Measurements from ENCODE around the gene HACD3.
"Not testable (repeated sequence)": the region's sequence is repeated elsewhere in the genome, so short reads cannot be mapped to it uniquely, and the experiment has no call there.

Gene HACD3

DNA sequence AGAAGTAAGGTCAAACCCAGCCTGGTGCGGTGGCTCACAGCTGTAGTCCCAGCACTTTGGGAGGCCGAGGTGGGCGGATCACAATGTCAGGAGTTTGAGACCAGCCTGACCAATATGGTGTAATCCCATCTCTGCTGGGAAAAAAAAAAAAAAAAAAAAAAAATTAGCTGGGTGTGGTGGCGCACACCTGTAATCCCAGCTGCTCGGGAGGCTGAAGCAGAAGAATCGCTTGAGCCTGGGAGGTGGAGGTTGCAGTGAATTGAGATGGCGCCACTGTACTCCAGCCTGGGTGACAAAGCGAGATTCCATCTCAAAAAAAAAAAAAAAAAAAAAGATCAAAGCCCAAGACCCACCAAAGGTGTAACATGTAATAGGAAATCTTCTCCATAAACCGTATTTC, 19.0 kb downstream of the HACD3 start:
- not testable (repeated sequence) for DNase-seq (ENCODE audit: low read depth in 2 of 2)

DNA sequence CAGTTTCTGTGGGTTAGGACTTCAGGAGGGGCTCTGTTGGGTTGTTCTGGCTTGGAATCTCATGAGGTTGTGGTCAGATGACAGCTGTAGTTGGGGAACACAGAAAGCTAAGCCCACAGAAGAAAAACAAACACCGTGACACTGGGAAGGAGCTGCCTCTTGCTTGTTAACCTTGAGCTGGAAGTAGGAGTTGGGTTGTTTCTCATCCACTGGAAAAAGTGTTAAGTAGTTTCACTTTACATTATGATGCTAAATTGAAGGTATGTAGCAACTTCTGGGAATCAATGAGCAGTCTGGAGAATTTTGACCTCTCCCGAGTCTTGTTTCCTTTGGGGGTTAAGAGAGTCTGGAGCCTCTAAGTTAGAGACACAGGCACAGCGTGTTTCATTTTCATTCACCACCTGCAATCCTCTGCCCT, 20.4 kb downstream of the HACD3 start:
- no peak for DNase-seq (ENCODE audit: low read depth in 2 of 2)

DNA sequence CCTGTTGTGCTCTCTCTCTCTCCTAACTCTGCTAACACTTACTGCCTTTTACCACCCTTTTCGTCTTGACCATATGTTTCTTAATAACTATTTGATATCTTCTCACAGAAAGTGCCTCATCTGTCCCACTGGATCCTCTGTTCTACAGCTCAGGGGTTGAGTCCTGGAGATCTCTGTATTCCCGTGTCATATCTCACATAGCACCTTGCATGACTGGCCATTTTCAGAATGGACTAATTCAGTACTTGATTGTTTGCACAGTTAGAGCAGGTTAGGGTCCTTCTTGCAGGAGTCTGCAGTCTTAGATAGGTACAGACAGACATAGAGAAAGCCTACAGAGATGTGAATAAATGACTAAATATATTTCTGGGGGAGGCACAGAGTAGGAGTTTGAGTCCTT, 20.9 kb downstream of the HACD3 start:
- no peak for DNase-seq (ENCODE audit: low read depth in 2 of 2)

DNA sequence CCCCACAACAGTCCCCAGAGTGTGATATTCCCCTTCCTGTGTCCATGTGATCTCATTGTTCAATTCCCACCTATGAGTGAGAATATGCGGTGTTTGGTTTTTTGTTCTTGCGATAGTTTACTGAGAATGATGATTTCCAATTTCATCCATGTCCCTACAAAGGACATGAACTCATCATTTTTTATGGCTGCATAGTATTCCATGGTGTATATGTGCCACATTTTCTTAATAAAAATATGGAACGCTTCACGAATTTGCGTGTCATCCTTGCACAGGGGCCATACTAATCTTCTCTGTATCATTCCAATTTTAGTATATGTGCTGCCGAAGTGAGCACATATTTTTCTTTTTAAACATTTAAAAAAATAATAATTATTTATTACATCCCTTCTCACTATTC, 22.6 kb downstream of the HACD3 start:
- DNase-seq (ENCODE audit: low read depth in 2 of 2), result not testable (repeated sequence)

DNA sequence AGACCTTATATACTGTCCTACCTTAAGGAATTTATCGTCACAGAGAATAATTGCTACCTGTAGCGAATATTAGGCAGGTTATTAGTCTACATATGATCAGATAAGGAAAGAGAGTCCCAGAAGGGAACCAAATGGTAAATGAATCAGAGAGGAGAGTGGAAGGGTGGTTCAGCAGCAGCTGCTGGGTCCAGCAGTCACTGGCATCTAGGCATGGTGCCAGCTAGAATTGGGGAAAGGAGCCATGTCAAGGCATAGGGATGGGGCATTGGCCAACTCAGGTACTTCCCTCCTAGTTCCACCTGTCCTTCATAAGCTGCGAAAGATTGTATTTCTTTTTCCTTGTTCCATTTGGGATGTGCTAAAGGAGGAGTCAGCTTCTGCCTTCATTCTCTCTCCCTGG, 23.4 kb downstream of the HACD3 start:
- DNase-seq (ENCODE audit: low read depth in 2 of 2), result no peak

DNA sequence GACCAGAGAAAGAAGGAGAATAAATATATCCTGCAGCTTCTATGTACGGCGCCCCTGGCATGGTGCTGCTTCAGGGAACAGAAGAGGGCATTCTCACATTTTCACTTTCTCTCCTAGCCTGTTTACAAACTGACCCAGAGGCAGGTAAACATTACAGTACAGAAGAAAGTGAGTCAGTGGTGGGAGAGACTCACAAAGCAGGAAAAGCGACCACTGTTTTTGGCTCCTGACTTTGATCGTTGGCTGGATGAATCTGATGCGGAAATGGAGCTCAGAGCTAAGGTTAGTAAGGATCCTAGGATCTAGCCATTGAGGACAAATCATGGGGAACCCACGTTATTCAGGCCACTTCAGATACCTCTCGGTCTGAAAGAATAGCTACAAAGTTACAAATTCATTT, 26.4 kb downstream of the HACD3 start:
- DNase-seq (ENCODE audit: low read depth in 2 of 2), result no peak

DNA sequence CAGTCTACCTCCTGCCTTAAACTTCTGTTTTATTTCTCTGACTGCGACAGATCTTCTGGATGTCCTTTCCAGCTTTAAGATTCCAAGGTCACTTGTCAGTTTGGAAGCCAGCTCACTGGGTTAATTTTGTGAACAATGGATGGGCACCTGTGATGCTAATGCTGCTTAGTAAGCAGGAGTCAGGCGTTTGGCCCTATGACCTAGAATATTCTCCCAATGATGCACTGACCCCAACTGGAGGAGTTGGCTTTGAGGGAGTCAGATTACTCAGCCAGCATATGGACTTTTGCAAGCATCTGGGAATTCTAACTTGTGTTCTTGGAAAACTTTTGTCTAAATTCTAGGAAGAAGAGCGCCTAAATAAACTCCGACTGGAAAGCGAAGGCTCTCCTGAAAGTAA, 28.1 kb downstream of the HACD3 start:
- DNase-seq (ENCODE audit: low read depth in 2 of 2), result no peak

DNA sequence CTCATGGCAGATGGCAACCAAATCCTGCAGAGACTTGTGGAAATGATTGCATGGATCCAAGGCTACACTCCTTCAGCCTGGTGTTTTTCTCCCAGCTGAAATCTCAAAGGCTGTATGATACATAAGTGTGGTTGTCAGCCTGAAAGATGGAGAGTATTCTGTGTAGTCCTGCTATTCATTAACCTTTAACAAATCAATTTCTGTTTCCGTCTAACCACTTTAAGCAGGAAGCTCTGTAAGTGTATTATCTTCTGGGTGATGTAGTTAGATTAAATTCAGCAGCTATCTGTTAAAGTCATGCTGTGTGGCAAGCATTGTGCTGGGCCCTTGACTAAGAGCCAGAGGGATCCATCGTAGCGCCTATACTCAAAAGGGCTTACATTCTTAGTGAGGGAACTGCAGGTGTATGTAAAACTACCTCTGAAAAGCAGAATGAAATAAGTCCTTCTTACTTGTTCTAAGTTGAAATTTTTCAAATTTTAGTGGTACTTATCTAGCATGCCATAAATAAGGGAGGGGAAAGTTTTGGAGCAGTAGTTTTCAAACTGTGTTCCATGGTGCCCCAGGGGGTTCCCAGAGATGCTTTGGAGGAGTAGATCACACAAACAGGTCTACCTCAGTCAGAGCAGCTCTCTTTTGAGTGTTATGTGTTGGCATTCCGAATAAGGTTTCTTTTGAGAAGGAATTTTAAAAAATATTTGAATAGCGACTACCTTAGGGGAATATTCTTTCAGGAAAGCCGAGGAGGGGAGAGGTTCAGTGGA, 28.9 kb downstream of the HACD3 start:
- no peak for DNase-seq (ENCODE audit: low read depth in 2 of 2)

DNA sequence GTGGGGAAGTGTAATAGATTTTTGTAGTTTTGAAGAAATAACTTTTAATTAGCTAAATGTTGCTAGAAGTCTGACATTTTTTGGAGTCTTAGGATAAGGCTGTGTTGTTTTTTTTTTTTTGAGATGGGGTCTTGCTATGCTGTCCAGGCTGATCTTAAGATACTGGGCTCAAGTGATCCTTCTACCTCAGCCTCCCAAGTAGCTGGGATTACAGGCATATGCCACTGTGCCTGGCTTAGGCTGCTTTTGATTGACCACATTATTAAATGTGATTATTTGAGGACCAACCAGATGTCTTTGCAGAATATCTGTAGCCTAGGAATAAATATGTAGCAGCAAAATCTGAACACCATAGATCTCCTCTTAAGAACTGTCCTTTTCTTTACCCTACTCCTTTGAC, 29.7 kb downstream of the HACD3 start:
- DNase-seq (ENCODE audit: low read depth in 2 of 2), result no peak

DNA sequence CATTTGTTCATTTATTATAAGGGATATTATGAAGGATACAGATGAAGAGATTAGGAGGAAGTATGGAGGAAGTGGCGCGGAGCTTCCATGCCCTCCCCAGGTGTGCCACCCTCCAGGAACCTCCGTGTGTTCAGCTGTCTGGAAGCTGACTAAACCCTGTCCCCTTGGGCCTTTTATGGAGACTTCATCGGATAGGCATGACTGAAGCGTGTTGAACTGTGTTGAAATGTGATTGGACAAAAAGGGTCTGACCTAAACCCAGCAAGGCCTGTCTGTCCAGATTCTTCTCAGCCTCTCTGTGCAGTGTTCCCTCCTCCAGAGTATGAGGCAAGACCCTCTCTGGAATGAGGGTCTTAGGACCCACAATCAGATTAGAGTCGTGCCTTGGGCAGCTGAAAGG, 31.7 kb downstream of the HACD3 start:
- no peak for DNase-seq (ENCODE audit: low read depth in 2 of 2)

DNA sequence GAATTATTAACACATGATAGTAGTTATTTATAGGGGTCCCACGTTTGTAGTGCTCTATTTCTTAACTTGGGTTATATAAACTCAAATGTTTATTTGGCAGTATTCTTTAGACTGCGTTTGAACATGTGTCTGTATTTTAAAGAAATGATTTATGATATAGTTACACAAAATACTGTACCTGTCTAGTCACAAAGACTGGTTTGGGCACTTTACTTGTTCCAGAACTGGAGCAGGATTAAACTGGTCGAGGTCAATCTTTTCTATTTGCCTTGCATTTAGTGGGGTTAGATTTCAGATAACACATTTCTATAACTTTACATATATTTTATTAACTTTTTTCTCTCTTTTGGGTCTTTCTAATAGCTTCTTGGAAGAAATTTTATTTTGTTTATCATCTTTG, 39.5 kb downstream of the HACD3 start:
- DNase-seq (ENCODE audit: low read depth in 2 of 2), result no peak

DNA sequence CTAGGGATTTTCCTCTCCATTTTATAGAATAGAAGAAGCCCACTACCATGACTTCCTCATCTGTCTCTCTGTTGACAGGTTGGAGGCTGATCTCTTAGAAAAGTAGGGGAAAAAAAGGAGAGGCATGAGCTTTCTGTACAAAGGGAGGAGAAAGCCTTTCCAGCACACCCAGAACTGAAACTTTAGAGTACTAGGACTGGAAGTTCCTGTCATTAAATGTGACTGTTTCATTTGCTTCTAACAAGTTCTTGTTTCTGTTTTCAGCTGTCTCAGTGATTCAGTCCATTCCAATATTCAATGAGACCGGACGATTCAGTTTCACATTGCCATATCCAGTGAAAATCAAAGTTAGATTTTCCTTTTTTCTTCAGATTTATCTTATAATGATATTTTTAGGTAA, 41.7 kb downstream of the HACD3 start:
- no peak for DNase-seq (ENCODE audit: low read depth in 2 of 2)

DNA sequence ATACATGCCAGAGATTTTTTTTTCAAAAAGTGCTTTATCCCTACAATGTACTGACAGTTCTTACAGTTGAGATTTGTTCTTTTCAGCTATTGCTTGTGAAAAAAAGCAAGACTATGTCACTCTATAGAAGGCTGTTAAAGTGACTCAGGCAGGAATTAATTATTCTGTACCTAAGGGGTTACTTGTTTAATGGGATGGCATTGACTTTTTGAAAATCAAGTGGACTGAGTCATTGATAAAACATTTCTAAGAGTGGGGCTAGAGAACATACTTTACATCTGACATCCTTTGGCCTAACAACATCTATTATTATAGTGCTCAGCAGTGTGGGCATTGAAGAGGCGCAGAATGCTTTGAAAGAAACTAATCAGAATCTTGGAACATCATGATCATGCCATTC, 46.4 kb downstream of the HACD3 start:
- DNase-seq (ENCODE audit: low read depth in 2 of 2), result no peak

DNA sequence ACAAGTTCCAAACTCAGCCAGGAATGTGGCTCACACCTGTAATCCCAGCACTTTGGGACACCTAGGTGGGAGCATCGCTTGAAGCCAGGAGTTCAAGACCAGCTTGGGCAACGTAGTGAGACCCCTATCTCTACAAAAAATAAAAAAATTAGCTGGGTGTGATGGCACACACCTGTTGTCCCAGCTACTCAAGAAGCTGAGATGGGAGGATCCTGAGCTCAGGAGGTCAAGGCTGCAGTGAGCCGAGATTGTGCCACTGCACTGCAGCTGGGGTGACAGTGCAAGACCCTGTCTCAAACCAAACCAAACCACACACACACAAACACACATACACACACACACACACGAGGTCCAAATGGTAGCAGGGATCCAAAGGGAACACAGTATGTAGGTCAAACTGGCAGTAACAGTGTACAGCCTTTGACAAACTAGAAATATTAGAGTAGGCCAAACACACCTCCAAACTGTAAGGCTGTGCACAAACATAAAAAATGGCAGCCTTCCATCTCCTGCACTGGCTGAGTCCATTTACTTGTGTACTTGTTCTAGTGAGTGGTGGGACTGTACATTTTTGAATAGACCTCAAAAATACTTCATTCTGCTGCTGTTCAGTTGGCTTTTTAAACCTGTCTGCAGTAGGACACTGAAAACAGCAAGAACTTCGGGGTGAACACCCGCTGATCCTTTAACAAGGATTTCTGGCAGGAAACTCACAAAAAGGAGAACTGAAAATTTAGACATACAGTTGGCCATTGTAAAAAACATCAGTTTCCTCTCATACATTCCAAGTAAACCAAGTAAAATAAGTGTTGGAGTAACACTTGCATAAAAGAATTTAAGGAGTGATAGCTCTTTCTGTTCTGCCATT, 47.1 kb downstream of the HACD3 start:
- no peak for DNase-seq (ENCODE audit: low read depth in 2 of 2)

DNA sequence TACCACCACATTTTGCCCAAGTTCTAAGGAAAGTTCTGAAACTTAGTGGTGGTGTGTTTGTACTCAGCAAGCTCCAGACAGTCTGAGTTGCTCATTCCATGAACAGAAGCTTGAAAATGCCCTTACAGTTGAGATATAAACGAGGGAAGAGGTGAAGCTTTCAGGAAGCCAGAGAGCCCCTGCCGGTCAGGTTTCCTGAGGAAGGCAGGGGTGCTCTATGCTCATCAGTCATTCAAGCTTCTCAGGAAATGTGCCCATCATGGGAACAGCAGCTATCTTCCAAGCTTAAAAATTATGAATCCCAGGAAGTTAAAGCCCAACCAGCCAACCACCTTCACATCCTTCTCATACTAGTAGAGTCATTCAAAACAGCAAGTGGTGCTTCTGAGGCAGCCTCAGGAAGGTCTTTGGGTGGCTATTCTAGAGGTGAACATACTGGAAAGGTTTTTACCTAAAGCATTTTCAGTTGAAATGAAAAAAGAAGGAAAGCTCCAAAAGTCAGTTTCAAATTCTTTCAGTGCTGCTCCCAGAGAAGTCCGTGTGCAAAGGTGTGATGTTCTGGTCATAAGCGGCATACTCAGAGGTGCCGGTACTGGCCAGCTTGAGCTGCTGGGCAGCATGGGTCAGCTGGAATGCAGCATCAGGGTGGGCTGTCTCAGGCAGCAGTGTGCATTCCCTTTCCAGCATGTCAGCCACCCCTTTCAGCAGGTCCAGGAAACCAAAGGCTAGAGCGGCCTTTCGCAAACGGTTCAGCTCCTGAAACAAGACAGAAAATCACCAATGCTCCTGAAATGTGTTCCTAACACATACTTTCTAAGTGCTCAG, 48.9 kb downstream of the HACD3 start:
- DNase-seq (ENCODE audit: low read depth in 2 of 2), result no peak

DNA sequence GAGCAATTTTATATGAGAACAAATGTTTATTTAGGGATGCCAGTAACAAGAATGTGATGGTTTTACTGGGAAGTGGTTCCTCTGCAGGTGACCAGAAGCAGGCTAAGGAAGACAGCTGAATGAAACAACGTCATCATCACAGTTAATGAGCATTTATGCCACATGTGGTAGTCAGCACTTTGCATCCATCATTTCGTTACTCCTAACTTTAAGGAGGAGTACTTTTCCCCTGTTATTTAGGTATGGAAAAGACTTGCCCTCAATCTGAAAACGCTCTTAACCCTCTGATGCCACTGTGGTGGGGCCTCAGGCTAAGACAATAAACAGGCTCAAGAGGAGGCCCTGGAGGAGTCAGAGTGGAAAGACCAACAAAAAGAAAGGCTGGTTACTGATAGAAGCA, 49.5 kb downstream of the HACD3 start:
- no peak for DNase-seq (ENCODE audit: low read depth in 2 of 2)

DNA sequence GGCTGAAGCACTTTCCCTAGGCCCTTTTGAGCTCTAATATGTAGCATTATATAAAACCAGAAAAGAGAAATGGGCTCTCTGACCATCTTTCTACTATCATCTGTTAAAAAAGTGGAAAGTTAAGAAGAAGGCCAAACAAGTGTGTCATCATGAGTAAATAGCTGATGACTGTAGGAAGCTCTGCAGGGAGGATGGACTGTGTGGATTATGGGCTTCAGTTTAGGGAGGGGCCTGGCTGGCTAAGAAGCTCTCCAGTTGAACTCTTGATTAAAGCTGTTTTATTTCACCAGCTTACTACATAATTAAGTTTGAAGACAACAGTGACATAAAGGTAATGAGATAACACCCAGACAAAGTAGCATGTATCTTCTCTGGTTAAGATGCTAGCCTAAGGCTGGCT, 50.0 kb downstream of the HACD3 start:
- no peak for DNase-seq (ENCODE audit: low read depth in 2 of 2)

DNA sequence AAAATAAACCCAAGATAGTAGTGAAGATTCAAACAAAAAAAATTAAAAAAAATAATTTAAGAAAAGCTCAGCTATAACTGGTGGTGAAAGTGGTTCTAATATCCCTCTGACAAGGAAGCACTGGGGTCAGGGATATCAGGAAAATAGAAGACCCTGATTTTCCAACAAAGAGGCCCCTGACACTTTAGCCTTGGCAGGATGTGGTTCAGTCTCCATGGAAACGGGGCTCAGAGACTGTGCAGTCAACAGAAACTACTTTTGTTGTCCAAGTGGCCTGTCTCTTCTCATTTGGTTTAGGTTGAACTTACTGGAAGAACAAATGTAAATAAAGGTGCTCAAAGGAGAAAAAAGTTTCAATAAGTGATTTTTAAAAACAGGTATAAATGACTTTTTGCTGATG, 53.4 kb downstream of the HACD3 start:
- no peak for DNase-seq (ENCODE audit: low read depth in 2 of 2)

DNA sequence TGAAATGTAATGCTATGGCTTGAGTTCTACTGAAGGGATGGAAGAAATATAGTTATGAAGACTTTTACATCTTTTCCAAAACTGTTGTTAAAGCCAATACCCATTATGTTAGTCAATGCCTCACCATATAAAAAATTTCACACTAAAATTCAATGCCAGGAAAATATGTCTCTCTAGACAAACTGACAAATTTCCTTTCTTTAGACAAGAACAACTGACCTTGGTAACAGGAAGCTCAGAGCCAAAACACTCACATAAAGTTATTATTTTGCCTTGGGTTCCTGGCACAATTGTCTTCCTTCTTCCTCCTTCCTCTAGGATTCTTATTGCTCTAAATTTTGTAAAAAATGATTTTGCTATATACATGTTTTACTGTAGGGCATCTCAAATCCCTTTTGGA, 54.0 kb downstream of the HACD3 start:
- DNase-seq (ENCODE audit: low read depth in 2 of 2), result no peak

DNA sequence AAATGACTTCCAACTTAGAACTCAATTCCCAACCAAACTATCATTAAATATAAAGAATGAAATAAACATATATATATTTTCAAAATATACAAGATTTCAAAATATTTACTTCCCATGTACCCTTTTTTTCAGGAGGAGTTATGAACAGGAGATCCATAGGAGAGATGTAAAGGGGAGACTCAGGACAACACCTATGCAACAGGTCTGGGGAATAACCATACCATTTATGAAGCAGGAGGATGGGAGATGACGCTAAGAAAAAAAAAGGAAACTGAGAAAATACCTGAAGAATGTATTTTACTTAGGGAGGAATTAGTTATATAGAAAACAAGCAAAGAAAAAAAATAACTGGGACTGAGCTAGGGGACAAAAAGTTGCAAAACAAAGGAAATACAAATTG, 56.8 kb downstream of the HACD3 start:
- DNase-seq (ENCODE audit: low read depth in 2 of 2), result no peak

DNA sequence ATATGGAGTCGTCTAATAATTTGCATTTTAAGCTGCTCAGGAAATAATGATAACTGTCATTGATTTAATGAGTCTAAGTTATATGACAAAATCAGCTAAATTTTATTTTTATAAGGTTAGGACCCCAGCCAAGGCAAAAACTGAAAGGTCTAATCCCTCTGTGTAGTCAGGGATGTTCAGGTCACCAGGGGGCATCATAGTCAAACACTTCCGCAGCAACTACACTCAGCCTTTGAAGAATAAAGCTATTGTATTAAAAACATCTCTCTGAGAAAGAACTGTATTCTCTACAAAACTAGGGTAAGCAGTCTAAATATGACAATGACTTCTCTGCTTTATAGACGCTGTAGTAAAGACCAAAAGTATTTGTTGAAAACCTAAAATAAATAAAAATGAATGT, 65.7 kb downstream of the HACD3 start:
- DNase-seq (ENCODE audit: low read depth in 2 of 2), result no peak

DNA sequence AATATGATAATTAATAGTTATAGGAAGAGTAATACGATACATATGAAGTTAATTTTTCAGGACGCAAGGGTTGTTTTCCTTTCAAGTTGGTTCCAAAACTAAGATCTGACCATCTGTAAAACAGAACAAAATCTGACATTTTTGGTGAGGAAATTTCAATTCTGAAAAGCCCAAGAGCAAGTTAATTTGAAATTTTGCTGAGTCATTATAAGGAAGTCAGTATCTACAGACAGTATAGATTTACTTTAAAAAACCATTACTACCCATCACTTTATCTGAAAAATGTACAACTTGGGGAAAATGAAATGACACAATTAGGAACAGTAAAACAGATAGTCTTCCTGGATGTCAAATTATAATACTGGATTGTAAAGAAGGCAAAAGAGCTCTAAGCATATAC, 68.2 kb downstream of the HACD3 start:
- no peak for DNase-seq (ENCODE audit: low read depth in 2 of 2)

Data from stimulated activated CD8-positive, alpha-beta memory T cell treated with anti-CD3 and anti-CD28 coated beads, Interleukin-7, amount 100 ng/mL, for 1 hour (primary cell).